Right forelimb (tissue), 1 donor: ENCODE measurements around the gene OR5M11.
"Not testable (repeated sequence)": the region's sequence is repeated elsewhere in the genome, so short reads cannot be mapped to it uniquely, and the experiment has no call there.

Experiments
- DNase-seq: peaks from one replicate; pipeline ENCODE4 v3.0.0-alpha.2; 2018

OR5M11 gene

DNA sequence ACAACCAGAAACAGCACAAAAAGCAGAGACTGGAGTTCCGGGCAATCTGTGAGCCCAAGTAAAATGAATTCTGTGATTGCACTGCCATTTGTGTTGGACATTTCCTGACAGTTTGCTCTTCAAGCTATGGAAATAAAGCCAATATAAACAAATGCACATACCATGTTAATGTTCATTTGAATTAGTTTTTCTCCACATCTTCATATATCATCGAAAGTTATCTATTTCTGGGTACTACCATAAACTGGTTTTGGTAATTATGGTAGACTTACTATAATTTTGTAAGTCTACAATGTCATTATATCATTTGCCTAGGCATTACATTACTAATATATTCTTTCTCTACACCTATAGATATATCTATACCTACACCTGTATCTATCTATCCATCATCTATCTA is at the start of gene OR5M11:
OR5M11 (minus strand) TSS at position 101 of the 400 bp plus-strand sequence; CDS start at position 101, 0 bp downstream.
- DNase-seq, result no peak

DNA sequence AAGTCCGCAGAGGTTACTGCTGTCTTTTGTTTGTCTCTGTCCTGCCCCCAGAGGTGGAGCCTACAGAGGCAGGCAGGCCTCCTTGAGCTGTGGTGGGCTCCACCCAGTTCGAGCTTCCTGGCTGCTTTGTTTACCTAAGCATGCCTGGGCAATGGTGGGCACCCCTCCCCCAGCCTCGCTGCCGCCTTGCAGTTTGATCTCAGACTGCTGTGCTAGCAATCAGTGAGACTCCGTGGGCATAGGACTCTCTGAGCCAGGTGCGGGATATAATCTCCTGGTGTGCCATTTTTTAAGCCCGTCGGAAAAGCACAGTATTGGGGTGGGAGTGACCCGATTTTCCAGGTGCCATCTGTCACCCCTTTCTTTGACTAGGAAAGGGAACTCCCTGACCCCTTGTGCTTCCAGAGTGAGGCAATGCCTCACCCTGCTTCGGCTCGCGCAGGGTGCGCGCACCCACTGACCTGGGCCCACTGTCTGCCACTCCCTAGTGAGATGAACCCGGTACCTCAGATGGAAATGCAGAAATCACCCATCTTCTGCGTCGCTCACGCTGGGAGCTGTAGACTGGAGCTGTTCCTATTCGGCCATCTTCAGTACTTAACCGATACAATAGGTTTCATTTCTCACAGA is 49.1 kb upstream of the OR5M11 start:
- not testable (repeated sequence) for DNase-seq

DNA sequence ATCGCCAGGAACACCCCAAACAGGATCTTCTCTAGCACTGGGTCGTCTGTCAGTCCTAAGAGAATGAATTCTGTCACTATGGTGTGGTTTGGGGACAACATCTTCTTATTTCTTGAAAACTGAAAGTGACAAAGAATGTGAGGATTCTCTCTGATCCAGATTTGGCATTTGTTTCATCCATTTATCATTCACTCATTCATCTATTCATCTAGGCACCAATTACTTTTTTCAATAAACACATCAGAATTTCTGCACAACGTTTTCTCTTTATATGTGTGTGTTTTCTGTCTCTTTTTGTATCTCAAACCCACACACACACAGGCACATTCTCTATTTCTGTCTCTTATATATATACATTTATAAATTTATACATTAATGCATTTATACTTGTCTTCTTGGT is 34.6 kb upstream of the OR5M11 start, which contains the start of gene OR5M10:
OR5M10 (minus strand) TSS at position 101 of the 400 bp plus-strand sequence; CDS start at position 101, 0 bp downstream.
- no peak for DNase-seq

DNA sequence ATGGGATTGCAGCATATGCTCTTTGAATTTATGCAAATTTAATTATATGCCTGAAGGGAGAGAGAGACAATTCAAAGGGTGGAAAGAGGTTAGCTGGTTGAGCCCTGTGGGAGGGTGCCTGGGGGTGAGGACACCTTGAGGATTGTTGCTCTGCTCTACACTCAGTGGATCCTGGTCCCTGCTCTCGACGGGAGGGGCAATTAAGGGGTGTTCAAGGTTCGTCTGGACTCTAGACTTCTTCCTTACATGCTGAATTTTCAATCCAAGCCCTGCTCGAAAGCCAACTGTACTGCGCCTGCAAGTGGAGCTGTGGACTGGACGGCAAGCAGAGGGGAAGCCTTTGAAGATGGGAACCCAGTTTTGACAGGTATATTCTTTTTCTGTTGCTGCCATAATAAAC is 15.5 kb upstream of the OR5M11 start:
- DNase-seq, result no peak

DNA sequence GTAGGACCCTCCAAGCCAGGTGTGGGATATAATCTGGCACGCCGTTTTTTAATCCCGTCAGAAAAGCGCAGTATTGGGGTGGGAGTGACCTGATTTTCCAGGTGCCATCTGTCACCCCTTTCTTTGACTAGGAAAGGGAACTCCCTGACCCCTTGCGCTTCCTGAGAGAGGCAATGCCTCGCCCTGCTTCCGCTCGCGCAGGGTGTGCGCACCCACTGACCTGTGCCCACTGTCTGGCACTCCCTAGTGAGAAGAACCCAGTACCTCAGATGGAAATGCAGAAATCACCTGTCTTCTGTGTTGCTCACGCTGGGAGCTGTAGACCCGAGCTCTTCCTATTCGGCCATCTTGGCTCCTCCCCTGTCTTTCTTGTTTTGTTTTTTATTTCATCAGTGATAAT is 11.6 kb upstream of the OR5M11 start:
- DNase-seq, result not testable (repeated sequence)

DNA sequence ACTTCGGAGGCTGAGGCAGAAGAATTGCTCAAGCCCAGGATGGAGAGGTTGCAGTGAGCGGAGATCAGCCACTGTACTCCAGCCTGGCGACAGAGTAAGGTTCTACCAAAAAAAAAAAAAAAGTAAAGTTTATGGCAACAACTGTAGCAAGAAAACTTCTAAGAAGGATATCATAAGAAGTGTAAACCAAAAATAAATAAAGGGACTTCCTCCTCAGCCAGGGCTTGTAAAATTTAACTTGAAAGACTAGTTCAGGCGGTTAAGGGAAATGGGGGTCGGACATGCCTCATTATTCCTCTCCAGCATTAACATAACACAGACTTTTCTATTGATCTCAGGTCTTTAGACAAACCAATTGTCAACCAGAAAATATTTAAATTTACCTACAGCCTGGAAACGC is 2.5 kb upstream of the OR5M11 start:
- DNase-seq, result no peak

DNA sequence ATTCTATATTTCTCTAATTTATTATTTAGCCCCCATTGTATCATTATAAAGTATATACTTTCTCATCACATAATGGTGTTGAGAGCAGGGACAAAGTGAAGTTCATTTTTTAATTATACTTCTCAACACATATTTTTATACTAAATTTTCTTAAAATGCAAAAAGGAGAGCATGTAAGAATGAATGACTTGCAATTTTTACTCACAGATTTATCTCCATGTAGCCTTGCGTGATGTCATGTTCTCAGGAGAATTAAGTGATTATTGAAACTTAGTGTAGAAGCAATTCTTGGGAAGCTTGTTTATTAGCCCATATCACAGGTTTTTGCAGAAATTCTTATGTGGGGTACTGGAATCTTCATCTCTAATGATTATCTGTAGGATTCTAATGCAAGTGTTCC is 682 bp upstream of the OR5M11 start:
- DNase-seq, result no peak

DNA sequence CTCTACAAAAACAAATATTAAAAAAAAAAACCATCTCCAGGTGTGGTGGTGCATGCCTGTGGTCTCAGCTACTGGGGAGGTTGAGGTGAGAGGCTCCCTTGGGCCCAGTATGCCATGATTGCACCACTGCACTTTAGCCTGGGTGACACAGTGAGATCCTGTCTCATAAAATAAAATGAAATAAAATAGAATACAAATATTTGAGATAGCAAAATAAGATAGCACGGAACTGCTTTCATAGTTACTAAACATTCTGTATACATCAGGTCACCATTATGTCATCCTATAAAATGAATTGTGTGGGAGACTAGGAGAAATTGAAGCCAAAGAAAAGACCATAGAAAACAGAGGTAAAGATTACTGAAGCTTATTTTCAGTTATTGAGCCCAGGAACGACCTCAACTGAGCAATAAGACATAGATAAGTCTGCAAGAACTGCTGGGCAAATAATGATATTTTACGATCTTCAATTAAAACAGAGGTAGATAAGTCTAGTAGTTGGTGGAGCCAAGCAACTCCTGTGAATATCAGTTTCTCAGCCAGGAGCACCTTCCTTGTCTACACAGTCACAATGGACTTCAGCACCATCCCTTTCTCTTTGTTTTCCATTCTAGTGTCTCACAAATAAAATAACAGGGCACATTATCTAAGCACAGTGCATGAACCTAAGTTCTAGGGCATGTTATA is 9.9 kb downstream of the OR5M11 start:
- no peak for DNase-seq

DNA sequence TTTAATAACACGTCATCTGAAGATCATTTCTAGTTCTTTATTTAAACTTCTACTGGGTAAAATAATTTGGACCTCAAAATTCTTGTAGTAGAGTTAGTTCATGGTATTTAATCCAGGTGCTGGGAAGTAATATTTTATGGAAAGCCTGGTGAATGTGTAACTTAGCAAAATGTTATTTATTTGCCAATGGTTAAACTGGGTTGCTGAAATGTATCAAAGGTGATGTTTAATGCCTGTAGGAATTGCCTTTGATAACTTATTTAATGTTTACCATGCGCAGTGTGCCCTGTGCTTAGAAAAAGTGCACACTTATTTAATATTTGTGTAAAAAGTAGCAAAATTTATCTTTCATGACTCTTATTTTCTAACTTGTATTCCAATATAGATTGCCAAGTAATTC is 11.2 kb downstream of the OR5M11 start:
- DNase-seq, result no peak

DNA sequence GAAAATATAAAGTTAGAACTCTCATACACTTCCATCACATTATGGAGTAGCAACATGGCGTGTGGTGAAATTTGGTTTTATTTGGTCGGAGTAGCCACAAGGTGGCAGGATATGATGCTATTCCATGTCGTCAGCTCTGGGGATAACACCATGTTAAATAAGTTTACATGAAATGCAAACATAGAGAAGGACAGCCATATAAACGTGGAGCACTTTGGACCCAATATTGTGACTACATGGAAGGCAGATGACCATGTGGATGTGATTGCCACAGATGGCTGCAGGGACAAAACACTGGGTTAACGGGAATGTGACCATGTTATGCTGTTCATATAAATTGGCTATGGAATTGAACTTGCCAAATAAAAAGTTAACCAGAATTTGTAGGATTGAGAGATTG is 21.0 kb downstream of the OR5M11 start:
- no peak for DNase-seq

DNA sequence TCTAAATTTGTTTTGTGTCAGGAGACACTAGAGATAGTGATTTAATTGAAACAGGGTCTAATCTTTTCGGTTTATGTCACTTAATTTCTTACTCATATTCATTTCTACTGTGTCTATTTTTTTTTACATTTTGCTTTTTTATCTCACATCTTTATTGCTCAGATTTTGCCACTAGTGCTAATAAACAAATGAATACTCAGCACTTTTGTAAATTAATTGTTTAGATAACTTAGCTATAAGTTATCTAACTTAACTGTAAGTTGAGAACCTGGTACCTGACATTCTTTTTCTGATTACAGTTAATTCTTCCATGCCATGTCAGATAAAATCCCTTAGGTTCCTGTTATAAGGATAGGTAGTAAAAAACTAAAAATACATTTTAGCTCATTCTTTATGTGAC is 29.8 kb downstream of the OR5M11 start:
- DNase-seq, result no peak

DNA sequence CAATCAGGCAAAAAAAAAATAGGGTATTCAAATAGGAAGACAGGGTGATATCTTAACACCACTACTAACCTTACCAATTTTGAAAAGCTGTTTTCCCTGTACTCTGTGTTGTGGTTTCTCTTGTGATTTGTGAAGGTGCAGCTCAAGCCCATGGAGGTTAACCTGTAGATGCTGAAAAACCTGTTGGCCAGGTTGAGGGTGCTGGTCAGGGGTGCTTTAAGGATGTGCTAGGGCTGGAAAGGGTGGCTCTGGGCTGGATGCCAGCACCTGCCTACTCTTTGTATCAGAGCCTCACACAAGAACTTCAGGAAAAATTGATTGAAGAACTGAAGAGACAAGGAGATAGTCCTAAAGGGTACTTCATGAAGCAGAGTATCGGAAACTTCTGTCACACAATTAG is 33.6 kb downstream of the OR5M11 start:
- no peak for DNase-seq

DNA sequence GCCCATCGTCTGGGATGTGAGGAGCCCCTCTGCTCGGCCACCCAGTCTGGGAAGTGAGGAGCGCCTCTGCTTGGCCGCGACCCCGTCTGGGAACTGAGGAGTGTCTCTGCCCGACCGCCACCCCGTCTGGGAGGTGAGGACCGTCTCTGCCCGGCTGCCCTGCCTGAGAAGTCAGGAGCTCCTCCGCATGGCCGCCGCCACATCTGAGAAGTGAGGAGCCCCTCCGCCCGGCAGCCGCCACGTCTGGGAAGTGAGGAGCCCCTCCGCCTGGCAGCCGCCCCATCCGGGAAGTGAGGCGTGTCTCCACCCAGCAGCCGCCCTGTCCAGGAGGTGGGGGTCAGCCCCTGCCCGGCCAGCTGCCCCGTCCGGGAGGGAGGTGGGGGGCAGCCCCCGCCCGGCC is 46.0 kb downstream of the OR5M11 start:
- DNase-seq, result no peak

DNA sequence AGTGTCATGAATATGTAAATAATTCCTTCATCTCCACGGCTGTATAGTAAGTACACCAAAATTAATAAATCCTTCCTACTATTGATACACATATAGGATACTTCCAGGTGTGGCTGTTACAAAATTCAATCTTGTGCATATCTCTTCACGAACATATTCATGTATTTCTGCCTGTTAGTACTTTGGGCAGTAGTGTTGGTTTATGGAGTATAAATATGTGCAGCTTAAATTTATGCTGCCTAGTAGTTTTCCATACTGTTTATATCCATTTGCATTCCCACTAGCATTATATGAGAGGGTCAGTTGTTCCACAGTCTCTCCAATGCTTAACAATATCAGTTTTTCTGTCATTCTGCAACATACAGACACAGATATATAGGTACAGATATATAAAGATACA is 47.9 kb downstream of the OR5M11 start:
- DNase-seq, result no peak
